Stimulated activated CD4-positive, alpha-beta T cell treated with anti-CD3 and anti-CD28 coated beads, TNF-alpha, amount 100 ng/mL, for 24 hours (primary cell): ENCODE measurements around the gene FOS.

ENCODE experiments used
- DNase-seq, 3 experiments: peaks; one replicate each; pipeline ENCODE4 v3.0.0-alpha.2; 2020; ENCODE audit warnings: low read depth in 3 of 3

FOS gene

GRCh38 chr14:75318353-75318752 lies 39.7 kb downstream of the FOS start:
- no peak for DNase-seq

- no peak for DNase-seq
Observed at GRCh38 chr14:75319021-75319420, 40.4 kb downstream of the FOS start.

DNA sequence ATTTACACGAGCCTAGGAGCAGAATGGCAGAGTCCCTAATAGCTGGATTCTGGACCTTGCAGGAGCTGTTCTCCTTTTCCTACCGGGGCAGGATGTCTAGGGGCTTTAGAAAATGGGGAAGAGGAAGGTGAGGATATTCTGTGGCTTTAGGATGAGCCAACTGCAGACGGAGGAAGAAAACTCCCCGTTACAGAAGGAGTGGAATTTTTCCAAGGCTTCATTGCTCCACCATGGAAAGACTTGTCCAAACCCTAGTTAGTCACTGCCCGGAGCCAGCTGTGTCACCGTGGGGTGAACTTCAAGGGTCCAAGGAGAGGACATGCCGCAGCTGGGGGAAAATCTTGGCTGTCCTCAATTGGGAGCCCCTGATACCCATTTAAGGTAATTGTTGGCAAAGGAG lies 41.6 kb downstream of the FOS start:
- DNase-seq: no peak

DNA sequence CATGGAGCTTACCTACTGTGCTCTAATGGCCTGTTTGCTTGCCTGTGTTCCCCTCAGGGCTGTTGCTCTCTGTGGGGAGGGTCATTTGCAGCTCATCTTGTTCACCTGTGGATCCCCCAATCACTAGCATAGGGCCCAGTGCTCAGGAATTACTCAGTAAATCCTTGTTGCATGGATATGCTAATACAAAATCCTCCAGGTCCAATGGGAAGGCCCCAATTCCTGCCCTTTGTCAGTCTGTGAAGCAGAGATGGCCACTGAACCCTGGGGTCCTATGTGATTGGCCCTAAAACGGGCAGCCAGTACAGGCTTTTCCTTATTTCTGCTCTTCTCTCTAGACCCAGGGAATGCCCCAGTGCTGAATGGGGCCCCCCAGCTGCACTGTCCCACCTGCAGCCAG lies 44.1 kb downstream of the FOS start:
- DNase-seq: no peak

- no peak for DNase-seq
Observed at GRCh38 chr14:75323571-75323970, 44.9 kb downstream of the FOS start.

DNA sequence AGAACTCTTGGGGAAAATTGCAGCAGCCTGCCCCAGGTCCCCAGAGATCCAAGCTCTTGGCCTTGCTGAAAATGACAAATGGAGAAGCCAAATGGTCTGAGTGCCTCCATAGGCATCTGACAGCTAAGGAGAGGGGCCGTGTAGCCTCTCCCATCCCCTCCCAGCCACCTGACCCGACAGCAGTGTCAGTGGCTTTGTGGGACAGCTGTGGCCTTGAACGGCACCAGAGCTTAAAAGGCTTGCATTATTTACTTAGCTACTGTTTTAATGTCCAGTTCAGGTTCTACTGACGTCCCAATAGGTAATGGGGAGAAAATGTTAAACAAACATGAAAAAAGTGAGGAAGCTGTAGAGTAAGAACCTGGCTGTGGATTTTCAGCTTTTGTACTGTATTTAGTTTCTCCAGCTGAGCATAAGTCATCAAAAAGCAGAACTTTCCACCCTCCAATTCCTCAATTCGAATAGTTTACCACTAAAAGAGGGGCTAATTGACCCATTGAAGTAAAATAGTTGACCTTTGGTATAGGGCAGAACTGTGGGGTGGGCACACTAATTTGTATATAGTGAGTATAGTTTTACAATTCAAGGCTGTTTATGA lies 50.0 kb downstream of the FOS start:
- no peak for DNase-seq

DNA sequence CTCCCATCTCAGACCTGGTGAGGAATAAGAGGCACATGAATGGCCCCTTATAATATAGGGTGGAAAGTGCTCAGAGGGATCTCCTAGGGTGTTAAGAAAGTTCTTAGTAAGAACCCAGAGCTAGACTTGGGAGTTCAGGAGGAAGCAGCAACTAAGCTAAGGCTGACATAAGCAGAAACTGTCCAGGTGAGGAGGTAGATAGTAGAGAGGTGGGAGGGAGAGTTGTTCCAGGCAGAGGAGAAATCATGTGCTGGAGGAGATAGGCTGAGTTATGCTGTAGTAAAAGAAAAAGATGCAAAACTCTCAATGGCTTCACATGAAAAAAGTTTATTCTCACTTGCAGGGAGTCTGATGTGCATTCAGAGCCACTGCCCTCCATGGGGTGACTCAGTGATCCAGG lies 50.7 kb downstream of the FOS start:
- no peak for DNase-seq

DNA sequence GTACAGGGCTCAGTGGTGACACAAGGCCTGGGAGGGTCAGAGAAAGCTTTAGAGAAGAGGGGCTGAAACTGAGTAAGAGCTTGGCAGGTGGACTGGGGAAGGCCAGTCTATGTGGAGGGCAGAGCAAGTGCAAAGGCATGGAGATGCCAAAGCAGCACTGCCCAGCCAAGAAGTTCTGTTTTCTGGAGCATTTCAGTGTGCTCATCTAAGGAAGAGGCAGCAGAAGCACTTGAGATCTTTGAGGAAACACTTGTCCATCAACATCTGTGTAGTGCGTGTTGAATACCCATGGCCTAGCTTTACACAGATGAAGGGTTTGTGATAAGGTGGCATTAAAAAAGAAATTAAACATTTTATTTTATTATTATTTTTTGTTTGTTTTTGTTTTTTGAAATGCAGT lies 52.8 kb downstream of the FOS start:
- no peak for DNase-seq
